GM19025 (cell line): ENCODE data around the gene WWC2.
A peak's percentile ranks its signal among the peaks of the same experiment; 100 is the strongest.

Experiments
- ATAC-seq: cut with Tn5 transposase; IDR thresholded peaks from one replicate; pipeline ENCODE4 v1.9.1; 2021; ENCODE audit warnings: mild to moderate bottlenecking, low read depth, moderate library complexity; ENCODE audit not compliant: unreplicated experiment

WWC2 gene

GRCh38 chr4:183285886-183286285 is 186.8 kb downstream of the WWC2 start:
- ATAC-seq = no peak

- no peak for ATAC-seq
Measured at GRCh38 chr4:183286590-183287308, 187.7 kb downstream of the WWC2 start.

DNA sequence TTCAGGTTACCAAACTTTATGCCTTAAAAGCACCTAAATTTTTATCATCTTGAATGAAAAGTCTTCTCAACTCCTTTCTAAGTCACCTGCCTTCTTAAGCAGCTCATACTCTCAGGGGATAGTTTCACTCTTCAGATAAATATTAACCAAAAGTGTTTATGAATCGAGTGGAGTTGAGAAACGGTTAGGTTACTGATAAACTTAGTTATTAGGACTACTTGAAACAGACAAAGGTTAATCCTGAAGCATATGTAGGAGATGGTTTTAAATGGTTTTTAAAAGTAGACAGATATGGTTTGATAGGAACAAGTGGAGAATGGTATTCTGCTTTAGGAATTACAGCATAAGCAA is 188.2 kb downstream of the WWC2 start:
- ATAC-seq = peak; percentile 71

DNA sequence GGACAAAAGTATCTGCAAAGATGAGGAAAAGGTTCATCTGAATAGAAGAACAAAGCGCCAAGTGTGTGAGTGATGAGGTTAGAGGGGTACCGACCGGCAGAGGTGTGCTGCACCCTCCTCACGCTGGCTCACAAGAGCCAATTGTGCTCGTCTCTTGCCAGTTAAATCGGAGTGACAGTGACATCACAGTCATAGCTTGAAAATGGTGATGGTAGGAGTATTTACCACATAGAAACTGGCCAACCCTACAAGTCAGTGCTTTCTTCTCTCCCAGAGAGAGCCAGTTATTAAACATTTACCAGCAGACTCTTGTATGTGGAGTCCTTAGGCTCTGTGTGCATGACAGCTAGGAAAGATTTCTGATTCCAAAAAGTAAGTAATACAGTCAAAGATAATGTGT is 188.6 kb downstream of the WWC2 start:
- peak; percentile 83 for ATAC-seq

DNA sequence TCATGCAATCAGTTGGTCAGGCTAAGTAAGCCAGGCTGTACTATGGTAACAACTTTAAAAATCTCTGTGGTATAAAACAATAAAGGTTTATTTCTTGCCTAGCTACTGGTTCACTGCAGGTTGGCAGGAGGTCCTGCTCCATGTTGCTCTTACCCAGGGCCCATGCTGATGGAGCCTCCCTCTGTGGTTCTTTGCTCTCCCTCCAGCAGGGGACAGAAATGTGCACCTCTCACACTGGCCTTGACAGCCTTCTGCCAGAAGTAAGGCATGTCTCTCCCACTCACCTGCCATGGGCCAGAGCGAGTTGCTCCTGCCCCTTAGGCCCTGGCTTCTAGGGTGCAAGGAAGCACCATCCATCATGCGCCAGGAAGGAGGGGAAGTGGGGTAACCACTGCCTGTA is 189.9 kb downstream of the WWC2 start:
- no peak for ATAC-seq

GRCh38 chr4:183289688-183290087 is 190.6 kb downstream of the WWC2 start:
- no peak for ATAC-seq

- no peak for ATAC-seq
Measured at GRCh38 chr4:183291070-183291469, 192.0 kb downstream of the WWC2 start.

DNA sequence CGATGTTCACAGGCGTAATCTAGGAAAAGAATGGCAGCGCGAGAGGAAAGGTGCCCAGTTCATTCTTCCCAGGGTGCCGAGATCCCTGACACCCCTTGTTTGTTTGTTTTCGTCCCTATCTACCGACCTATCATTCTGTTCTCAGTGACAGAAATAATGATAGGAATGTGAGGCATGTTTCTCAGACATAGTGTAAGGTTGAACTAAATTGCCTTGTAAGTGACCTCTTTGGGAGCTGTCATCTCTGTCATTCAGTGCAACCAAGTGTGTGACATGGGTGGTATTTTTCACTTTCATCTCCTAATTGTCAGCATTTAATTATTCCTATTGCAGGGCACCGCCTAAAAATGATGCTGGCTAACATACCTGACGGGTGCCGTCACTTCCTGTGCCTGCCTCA is 196.7 kb downstream of the WWC2 start:
- ATAC-seq = no peak

DNA sequence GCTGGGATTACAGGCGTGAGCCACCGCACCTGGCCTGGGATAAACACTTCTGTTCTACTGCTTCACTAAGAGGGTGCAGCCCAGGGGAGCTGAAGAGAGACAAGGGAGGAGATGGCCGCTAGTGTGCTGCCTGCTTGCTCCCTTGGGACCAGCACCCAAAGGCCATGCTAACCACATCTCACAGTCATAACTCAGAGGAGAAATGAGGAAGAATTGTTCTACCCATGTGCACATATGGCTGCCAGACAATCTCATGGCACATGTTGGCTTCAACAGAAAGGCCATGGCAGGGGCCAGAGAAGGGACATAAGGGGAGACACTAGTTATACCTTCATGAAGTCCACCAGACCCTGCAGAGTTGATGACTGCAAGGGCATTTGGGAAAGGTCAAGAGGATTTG is 198.6 kb downstream of the WWC2 start:
- ATAC-seq = peak; percentile 89

DNA sequence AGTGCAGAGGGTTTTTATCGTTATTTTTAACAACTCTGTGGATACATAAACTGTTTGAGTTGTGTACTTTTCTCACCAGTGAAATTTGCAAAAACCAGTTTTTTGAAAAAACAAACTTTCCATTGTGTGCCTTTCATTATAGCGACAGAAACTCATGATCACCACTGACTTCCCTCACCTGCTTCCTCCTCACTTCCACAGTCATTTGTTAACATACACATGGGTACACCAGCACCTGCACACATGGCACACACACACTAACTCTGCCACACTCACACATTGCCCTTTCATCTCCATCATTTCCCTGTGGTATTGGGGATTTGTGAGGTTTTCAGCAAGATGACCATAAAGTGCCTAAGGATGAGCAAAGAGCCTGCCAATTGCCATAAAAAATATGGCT is 200.4 kb downstream of the WWC2 start:
- ATAC-seq = no peak

- no peak for ATAC-seq
Measured at GRCh38 chr4:183300070-183300469, 201.0 kb downstream of the WWC2 start.

DNA sequence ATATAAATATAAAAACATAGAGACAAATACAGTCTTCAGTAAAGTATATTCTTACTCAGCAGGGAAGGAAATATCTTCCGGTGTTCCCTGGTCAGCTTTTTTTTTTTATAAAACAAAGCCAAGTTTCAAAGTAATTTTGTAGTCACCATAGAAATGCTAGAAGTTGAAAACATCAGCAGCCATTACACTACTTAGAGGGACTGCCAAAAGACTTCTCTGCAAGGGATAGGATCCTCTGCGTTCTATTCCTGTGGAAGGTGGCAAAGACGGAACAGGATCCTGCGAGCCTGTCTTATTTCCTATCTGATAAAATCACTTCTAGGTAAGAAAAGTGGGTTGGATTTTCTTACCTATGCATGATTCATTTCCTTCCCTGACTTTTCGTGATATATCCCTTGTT is 201.6 kb downstream of the WWC2 start:
- ATAC-seq = no peak

- no peak for ATAC-seq
Measured at GRCh38 chr4:183303301-183303700, 204.2 kb downstream of the WWC2 start.

DNA sequence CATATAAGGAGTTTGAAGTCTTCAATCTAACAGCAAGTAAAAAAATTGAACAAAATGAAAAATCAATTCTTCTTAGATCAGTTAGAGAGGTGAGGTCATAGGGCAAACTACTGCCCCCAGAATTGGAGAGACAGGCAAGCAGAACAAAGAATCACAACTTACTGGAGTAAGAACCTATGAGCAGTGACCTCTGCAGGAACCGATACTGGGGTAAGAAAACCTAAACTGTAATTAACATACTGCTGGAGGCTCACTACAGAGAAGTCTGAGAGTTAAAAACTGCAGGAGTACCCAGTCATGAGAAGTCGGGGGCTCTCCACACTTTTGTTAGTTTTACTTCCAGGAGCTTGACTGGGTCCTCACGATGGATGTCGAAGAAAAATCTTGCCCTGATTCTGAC is 205.0 kb downstream of the WWC2 start:
- ATAC-seq = peak; percentile 71

- ATAC-seq = peak; percentile 11
Measured at GRCh38 chr4:183304538-183304937, 205.5 kb downstream of the WWC2 start.

DNA sequence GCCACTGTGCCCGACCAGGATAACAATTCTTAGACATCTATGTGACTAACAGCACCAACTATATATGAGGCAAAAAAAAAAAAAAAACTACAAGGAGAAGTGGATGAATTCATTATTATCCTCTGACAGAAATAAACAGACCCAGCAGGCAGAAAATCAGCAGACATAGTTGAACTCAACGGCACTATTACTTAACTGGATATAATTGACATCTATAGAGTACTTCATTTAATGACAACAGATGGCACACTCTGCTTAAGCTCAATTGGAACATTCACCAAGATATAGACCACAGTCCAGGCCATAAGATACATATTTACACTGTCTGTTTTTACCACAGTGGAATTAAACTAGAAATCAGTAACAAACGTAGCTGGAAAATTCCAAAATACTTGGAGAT is 207.8 kb downstream of the WWC2 start:
- ATAC-seq = no peak

GRCh38 chr4:183312841-183313240 is 213.8 kb downstream of the WWC2 start:
- ATAC-seq = no peak

DNA sequence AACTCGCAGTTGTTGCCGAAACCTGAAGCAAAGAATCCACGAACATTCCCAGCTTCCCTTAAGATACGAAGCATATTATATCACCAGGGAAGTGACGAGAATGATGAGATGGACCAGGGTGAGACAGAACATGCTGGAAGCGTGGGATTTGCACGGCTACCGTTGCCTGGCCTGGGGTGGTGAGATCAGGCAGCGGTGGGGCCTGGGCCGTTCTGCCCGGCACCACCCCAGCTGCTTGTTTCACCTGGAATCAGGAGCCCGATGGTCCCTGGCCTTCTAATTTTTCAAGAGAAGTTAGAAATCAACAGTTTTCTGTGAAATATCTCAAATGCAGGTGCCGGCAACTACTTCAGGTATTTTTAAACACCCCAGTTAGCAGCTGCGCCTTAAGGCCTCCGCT is 215.3 kb downstream of the WWC2 start:
- ATAC-seq = no peak

- ATAC-seq = no peak
Measured at GRCh38 chr4:183314806-183315205, 215.7 kb downstream of the WWC2 start.

DNA sequence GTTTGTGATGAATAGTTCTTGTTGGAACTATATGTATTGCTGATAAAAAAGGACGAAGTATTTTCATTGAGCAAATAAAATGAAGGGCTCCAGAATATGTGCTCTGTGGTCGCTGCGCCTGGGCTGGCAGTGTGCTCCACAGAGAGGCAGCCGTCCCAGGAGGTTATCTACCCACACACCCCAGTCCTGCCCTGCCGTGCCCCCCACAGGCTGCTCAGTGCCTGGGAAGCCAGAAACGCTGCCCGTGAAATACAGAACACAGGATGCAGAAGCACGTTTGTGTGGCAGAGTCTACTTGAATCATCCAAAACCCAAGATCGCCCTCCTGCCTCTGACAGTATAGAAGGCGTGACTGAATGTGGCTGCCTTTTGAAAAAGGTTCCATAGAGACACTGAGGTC is 219.6 kb downstream of the WWC2 start:
- no peak for ATAC-seq

DNA sequence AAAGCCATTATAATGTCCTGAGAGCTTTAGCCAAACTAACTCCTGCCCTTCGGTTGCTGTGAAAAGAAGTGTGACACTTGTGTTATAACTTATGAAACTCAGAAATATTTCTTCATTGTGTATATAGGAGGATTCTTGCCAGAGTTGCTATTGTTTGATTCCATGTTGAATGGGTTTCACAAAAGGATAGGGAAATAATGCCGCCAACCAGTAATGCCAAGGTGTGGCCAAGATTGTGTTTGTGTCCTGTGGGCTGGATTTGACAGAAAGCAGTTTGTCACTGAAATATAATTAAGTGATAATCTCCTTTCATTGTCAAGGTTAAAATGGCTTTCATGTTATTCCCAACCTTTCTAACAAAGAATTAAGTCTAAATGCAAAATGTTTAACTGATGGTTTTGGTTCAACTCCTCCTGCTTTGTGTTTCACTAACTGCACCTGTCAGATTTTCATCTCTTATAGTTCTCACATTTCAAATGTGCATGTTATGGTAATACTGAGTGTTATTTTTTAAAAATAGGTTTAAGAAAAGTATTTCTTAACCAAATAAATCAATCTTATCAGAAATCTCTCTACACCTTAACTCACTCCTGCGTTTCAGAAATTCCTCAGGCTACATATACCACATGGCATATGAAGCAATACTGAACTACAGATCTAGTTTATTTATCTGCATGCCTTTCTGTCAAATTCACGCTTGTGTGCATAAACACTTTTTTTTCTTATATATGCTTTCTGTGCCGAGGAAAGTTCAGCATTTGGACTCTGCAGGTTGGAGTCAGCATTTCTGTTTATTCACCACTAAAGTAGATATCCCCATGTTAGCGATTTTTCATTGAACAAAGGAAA is 221.4 kb downstream of the WWC2 start, which contains the start of gene CLDN22:
Gene CLDN22 (minus strand): TSS at position 66 of the 849 bp plus-strand sequence. CDS start 58 bp downstream, at position 8.
- ATAC-seq = no peak

GRCh38 chr4:183321079-183321478 is 222.0 kb downstream of the WWC2 start:
- no peak for ATAC-seq
